Measurements from ENCODE around the gene TIMM17B. TPM values are rescaled to one million over a fixed set of nuclear protein-coding genes. Genes with fewer than 3 reads are reported as not detected.

TIMM17B gene
- total RNA-seq, 3 donors from 2014 or later: 32.3 to 40.8 (median 35.4) TPM

DNA sequence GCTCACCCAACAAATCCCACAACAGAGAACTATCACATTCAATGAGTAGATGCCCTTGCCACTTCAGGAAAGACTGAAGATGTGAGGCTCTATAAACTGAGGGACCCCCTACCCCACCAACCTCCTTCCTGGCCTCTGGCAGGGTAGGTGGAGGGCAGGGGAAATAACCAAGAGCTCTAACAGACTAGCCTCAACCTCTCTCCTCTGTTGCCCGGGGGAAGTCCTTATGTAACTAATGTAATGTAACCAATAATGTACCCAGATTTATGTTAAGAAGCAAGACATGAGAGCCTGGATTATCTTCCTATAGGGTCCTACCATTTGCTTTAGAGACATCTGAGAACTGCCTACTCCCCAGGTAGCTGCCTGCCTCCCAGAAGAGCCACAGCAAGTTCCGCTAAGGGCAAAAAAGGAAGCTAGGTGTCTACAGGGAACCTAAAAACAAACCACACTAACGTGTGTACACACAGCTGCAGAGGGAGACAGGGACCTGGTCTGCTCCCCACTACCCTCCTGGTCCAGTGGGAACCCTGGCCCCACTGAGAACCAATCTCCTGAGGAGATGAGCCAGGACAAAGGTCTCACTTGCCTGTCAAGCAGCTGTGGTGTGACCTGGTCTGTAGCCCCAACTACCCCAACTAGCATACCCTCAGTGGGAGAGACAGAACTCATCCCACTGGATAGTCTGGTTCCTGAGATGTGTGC lies 42.1 kb upstream of the TIMM17B start:
- Histone ChIP-seq H3K9me3 (no peaks in the 10 kb centered on the region), H3K36me3 (no peaks in the 10 kb centered on the region), H3K4me3 (no peak overlapping the region), H3K4me1 (no peaks in the 10 kb centered on the region), H3K27me3 (peaks cover 0 to 40% of the 10 kb centered on the region in 2 donors), H3K27ac (peak overlapping the region in 1 of 2 donors; percentile 7)
- TF ChIP-seq POLR2A (IDR thresholded peaks at IDR 0.05) (no peak), CTCF (IDR thresholded peaks at IDR 0.05) (no peak), POLR2AphosphoS5 (IDR thresholded peaks at IDR 0.05) (no peak)
- no peak for DNase-seq (ENCODE audit: low spot score in 2 of 2)
- intact Hi-C loops (cut with DNase I; ENCODE audit: low total_unique reads): loop anchor here (5.0 kb wide), 1 partner anchor 708 kb away; no protein-coding TSS in a partner anchor

DNA sequence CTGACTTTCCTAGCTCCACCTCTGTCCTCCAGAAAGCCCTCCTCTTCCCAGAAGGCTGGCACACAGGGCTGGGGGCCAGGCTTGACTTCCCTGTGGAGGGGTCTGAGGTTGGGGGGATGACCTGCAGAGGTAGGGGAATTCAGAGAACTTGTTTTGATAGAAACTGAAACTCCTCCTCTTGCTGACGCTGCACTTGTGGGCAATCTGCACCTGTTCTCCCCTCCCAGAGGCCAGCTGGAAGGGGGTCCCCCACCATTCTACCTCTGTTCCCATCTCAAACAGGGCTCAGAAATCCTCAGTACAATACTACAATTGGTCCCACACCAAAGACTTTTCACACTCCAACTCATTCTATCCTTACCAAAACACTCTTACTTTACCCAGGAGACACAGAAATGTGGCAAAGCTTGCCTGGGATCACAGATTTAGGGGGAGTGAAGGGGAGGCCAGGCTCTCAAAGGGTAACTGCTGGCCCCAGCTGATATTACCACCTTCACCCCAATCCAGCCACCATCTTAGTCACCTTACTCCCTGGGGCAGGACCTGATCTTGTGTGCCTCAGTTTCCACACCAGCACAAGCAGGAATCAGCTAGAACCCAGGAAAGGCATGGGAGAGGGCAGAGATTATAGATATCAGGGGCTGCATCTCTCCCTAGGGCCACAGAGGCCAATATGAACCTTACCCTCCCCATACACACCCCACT lies 41.3 kb upstream of the TIMM17B start:
- intact Hi-C loops (cut with DNase I; ENCODE audit: low total_unique reads): no loop called here
- peak overlapping the region; percentile 7 to 52 for H3K27ac ChIP-seq

DNA sequence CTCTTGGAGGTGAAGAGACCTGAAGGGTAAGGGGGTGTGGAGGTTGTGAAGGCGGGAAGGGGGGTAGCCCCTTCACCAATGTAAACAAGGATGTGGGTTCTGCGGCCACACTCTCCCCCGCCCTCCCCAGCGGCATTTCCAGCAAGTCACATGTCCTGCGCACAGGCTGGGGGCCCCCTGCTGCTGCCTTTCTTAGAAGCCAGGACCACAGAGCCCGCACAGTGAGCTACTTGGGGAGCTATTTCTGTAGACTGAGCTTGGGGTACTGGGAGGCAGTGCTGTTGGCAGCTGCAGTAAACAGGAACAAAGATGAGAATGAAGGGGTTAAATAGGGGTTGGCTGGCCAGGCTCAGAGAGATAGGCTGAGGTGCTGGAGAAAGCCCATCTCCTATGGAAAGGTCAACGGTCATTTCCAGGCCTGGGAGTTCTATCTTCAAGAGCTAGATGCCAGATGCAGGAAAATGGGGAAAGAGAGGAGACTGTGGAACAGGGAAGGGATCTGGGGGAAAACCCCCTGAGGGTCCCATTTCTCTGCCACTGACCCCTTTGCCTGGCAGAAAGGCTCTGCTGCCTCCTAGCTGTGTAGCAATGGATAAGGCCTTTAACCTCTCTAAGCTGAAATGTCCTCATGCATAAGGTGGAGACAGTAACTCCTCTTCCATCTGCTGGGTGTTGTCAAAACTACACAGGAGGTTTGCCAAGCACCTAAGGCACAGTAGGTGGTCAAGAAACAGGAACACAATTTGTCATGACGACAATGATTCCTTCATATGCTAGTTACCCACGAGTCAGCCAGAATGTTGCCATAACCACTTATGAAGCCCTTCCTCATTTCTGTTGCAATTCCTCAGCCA lies 39.7 kb upstream of the TIMM17B start:
- peak overlapping the region; percentile 19 to 72 for H3K27ac ChIP-seq
- no peaks in the 10 kb centered on the region for H3K9me3 ChIP-seq
- H3K36me3 ChIP-seq: no peaks in the 10 kb centered on the region
- no peak for TF ChIP-seq POLR2A (IDR thresholded peaks at IDR 0.05)
- peak in 1 of 3 donors; percentile 42 for TF ChIP-seq POLR2AphosphoS5 (IDR thresholded peaks at IDR 0.05)
- peaks cover 0 to 49% of the 10 kb centered on the region in 2 donors for H3K27me3 ChIP-seq
- H3K4me1 ChIP-seq: no peaks in the 10 kb centered on the region
- intact Hi-C loops (cut with DNase I; ENCODE audit: low total_unique reads): no loop called here
- peak overlapping the region in 1 of 3 donors; percentile 15 for H3K4me3 ChIP-seq
- DNase-seq (ENCODE audit: low spot score in 2 of 2): peak in 1 of 2 donors; percentile 51

More for the DNA sequence above, 41.3 kb upstream of the TIMM17B start:
- Histone ChIP-seq H3K27me3 (peaks cover 0 to 48% of the 10 kb centered on the region in 2 donors), H3K9me3 (no peaks in the 10 kb centered on the region), H3K4me1 (no peaks in the 10 kb centered on the region), H3K4me3 (no peak overlapping the region), H3K36me3 (no peaks in the 10 kb centered on the region)
- TF ChIP-seq POLR2AphosphoS5 (IDR thresholded peaks at IDR 0.05) (no peak), CTCF (IDR thresholded peaks at IDR 0.05) (no peak), POLR2A (IDR thresholded peaks at IDR 0.05) (no peak)
- no peak for DNase-seq (ENCODE audit: low spot score in 2 of 2)

DNA sequence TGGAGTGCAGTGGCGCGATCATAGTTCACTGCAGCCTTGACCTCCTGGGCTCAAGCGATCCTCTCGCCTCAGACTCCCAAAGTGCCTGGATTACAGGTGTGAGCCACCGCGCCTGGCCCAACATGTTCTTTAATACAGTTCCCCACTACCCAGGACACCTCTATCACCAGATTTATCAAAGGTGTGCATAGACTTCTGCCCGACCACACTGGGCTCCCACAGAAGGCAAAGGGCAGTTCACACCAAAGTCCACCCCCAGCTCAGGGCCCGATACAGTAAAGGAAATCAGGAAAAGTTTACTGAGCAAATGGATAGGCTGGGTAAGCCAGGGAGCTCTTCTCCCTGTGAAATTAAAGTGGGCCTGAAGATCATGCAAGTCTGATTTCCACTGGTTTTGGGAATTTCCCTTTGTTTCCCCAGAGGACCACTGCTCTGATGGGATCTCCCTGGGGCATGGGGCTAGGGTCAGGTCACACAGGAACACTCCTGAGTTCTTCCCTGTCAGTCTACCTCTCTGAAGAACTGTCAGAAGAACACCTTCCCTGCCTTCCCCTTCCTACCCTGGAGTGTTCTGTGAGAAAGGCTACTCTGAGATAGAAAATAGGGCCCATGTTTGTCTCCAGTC lies 39.0 kb upstream of the TIMM17B start:
- H3K4me3 ChIP-seq: no peak overlapping the region
- no peak for DNase-seq (ENCODE audit: low spot score in 2 of 2)
- H3K4me1 ChIP-seq: no peaks in the 10 kb centered on the region
- no peaks in the 10 kb centered on the region for H3K9me3 ChIP-seq
- intact Hi-C loops (cut with DNase I; ENCODE audit: low total_unique reads): no loop called here
- TF ChIP-seq POLR2A (IDR thresholded peaks at IDR 0.05): no peak
- H3K36me3 ChIP-seq: no peaks in the 10 kb centered on the region
- H3K27me3 ChIP-seq: peaks cover 0 to 49% of the 10 kb centered on the region in 2 donors
- peak overlapping the region; percentile 19 to 72 for H3K27ac ChIP-seq

GRCh38 chrX:48935301-48935670 lies 37.7 kb upstream of the TIMM17B start:
- Histone ChIP-seq H3K4me1 (no peaks in the 10 kb centered on the region), H3K9me3 (no peaks in the 10 kb centered on the region), H3K27ac (no peak overlapping the region), H3K27me3 (peaks cover 0 to 41% of the 10 kb centered on the region in 2 donors), H3K4me3 (no peak overlapping the region), H3K36me3 (no peaks in the 10 kb centered on the region)
- TF ChIP-seq POLR2AphosphoS5 (IDR thresholded peaks at IDR 0.05): no peak
- TF ChIP-seq POLR2A (IDR thresholded peaks at IDR 0.05): no peak
- no peak for TF ChIP-seq CTCF (IDR thresholded peaks at IDR 0.05)
- no peak for DNase-seq (ENCODE audit: low spot score in 2 of 2)
- intact Hi-C loops (cut with DNase I; ENCODE audit: low total_unique reads): no loop called here

All from breast epithelium (tissue), 4 donors.